GM23248 (cell line): ENCODE data around the gene TTC13.

Source experiments
- EZH2 ChIP-seq: fragments of 200-600 bp; sonication (generic); IDR thresholded peaks from 2 replicates; pipeline ENCODE4 v1.6.1; 2018; ENCODE audit warnings: antibody characterized with exemption, mild to moderate bottlenecking; ENCODE audit not compliant: insufficient read depth, poor library complexity, severe bottlenecking
- EZH2phosphoT487 ChIP-seq: fragments of 200-600 bp; sonication (generic); IDR thresholded peaks from 2 replicates; pipeline ENCODE4 v1.6.1; 2018; ENCODE audit warnings: antibody characterized with exemption, moderate library complexity, mild to moderate bottlenecking, low read depth; ENCODE audit not compliant: insufficient read depth

GRCh38 chr1:230894032-230894431 lies 84.6 kb downstream of the TTC13 start:
- TF ChIP-seq EZH2phosphoT487: no peak
- no peak for TF ChIP-seq EZH2
